Measurements from ENCODE around the gene HAT1. TPM values are rescaled to one million over a fixed set of nuclear protein-coding genes. Genes with fewer than 3 reads are reported as not detected.
A peak's percentile ranks its signal among the peaks of the same experiment; 100 is the strongest.

Gene HAT1
- total and polyA plus RNA-seq, 10 of the 15 experiments (the other 5 are each of a cell fraction or from before 2014, with no cell fraction given) = 60.0 to 225 (median 130) TPM

DNA sequence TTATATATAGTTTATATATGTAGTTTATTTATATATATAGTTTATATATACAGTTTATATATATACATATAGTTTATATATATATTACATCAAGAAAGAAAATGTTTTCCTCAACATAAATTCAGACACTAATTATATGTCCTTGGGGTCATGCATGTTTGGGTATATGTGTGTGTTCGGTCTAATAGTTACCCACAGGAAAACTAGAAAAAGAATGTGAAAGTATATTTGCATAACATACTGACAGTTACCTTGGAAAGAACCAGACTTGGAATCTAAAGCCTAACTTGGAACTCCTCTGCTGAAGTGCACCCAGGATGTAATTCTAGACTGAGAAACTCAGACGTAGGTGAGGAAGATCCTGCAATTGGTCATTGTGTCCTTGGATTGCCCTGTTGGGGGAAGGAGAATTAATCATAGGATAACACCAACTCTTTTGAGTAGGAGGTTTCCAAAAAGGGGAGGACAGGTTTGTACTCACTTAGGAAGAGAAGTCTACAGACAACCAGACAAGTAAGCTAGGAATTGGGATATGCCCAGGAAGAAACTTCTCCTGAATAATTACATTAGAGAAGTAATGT is 19.3 kb upstream of the HAT1 start:
- no peak for TF ChIP-seq NFIC (IDR thresholded peaks at IDR 0.05; ENCODE audit: low read depth, low read length)
- no peak for TF ChIP-seq RAD51 (IDR thresholded peaks at IDR 0.05)
- no peak for TF ChIP-seq CBFB (IDR thresholded peaks at IDR 0.05; ENCODE audit: low read depth)
- no peak for TF ChIP-seq NRF1 (conservative IDR thresholded peaks at IDR 0.05; ENCODE audit: low read depth, low read length)
- no peak for TF ChIP-seq STAT1 (conservative IDR thresholded peaks at IDR 0.05)
- no peak for TF ChIP-seq PAX8 (IDR thresholded peaks at IDR 0.05)
- TF ChIP-seq HDAC6 (IDR thresholded peaks at IDR 0.05; ENCODE audit: unreplicated experiment) = no peak
- no peak for TF ChIP-seq CHD1 (IDR thresholded peaks at IDR 0.05; ENCODE audit: low read depth, low read length)
- TF ChIP-seq, protein P1, sequence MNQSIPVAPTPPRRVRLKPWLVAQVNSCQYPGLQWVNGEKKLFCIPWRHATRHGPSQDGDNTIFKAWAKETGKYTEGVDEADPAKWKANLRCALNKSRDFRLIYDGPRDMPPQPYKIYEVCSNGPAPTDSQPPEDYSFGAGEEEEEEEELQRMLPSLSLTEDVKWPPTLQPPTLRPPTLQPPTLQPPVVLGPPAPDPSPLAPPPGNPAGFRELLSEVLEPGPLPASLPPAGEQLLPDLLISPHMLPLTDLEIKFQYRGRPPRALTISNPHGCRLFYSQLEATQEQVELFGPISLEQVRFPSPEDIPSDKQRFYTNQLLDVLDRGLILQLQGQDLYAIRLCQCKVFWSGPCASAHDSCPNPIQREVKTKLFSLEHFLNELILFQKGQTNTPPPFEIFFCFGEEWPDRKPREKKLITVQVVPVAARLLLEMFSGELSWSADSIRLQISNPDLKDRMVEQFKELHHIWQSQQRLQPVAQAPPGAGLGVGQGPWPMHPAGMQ (IDR thresholded peaks at IDR 0.05; ENCODE audit: borderline replicate concordance) = no peak
- no peak for TF ChIP-seq MXI1 (IDR thresholded peaks at IDR 0.05; ENCODE audit: low read depth, low read length)
- TF ChIP-seq BACH1 (IDR thresholded peaks at IDR 0.05; ENCODE audit: borderline replicate concordance) = no peak
- TF ChIP-seq, protein P2, sequence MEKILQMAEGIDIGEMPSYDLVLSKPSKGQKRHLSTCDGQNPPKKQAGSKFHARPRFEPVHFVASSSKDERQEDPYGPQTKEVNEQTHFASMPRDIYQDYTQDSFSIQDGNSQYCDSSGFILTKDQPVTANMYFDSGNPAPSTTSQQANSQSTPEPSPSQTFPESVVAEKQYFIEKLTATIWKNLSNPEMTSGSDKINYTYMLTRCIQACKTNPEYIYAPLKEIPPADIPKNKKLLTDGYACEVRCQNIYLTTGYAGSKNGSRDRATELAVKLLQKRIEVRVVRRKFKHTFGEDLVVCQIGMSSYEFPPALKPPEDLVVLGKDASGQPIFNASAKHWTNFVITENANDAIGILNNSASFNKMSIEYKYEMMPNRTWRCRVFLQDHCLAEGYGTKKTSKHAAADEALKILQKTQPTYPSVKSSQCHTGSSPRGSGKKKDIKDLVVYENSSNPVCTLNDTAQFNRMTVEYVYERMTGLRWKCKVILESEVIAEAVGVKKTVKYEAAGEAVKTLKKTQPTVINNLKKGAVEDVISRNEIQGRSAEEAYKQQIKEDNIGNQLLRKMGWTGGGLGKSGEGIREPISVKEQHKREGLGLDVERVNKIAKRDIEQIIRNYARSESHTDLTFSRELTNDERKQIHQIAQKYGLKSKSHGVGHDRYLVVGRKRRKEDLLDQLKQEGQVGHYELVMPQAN (conservative IDR thresholded peaks at IDR 0.05) = no peak
- no peak for TF ChIP-seq CHD4 (IDR thresholded peaks at IDR 0.05)
- no peak for TF ChIP-seq SREBF1 (IDR thresholded peaks at IDR 0.05; ENCODE audit: low read length)
- TF ChIP-seq DPF2 (IDR thresholded peaks at IDR 0.05) = no peak
- TF ChIP-seq CREM (IDR thresholded peaks at IDR 0.05; ENCODE audit: low read depth) = no peak
- no peaks in the 10 kb centered on the region for H4K20me1 ChIP-seq (ENCODE audit: control insufficient read depth, insufficient read depth)
- H3K27ac ChIP-seq (ENCODE audit: control insufficient read depth, insufficient read depth) = no peak overlapping the region
- no peaks in the 10 kb centered on the region for H3K36me3 ChIP-seq (ENCODE audit: control insufficient read depth in 2 of 2, insufficient read depth in 2 of 2, low read length in 1 of 2)
- no peak for FAIRE-seq
- 2% methylated on average over 2 of the region's 2 CpGs for WGBS (ENCODE audit: insufficient coverage, insufficient replicate concordance, low lambda C conversion rate, missing lambda C conversion rate)
- H3K4me3 ChIP-seq = no peak overlapping the region
- H3K4me1 ChIP-seq (ENCODE audit: control insufficient read depth, insufficient read depth, low read length) = peaks cover 12% of the 10 kb centered on the region; the same call in 1 of the 2 replicates
- no peak for DNase-seq (ENCODE audit: low read depth, low spot score)
- in situ Hi-C loops (cut with MboI) = no loop called here
- H3K9ac ChIP-seq (ENCODE audit: control insufficient read depth, insufficient read depth, low read length) = no peak overlapping the region
- intact Hi-C loops (cut with micrococcal nuclease; ENCODE audit: unreplicated experiment) = no loop called here
- peak overlapping the region; percentile 54 for H3K4me2 ChIP-seq (ENCODE audit: control insufficient read depth, insufficient read depth)
- ATAC-seq = peak; percentile 42; the same call in 2 of the 3 replicates
- CTCF ChIA-PET = no interaction called here
- H3K27me3 ChIP-seq (replicated peaks in 1 of 2; ENCODE audit: control insufficient read depth in 2 of 2, insufficient read depth in 2 of 2, low read length in 1 of 2) = no peaks in the 10 kb centered on the region
- no peaks in the 10 kb centered on the region for H3K79me2 ChIP-seq (ENCODE audit: control insufficient read depth, insufficient read depth, low read length)
- SMC1A ChIA-PET (ENCODE audit: uncharacterized antibody, unreplicated experiment) = no interaction called here
- POLR2A ChIA-PET = no interaction called here
- RAD21 ChIA-PET (ENCODE audit: unreplicated experiment) = no interaction called here
- H3K9me3 ChIP-seq (replicated peaks; ENCODE audit: control insufficient read depth, insufficient read depth, low read length) = no peaks in the 10 kb centered on the region; the same call in 1 of the 3 replicates
- peak overlapping the region; percentile 51; the same call in 1 of the 2 replicates for H2AFZ ChIP-seq (ENCODE audit: control insufficient read depth, low read depth, low read length)
- no TSS peak for BruUV-seq (replicated peaks)
